ENCODE measurements around the gene RAB3C.

RAB3C gene

GRCh38 chr5:58855851-58856739 is 273.2 kb downstream of the RAB3C start:
- no peak overlapping the region for H3K4me3 ChIP-seq (ENCODE audit: low read depth in 1 of 2, low read length in 1 of 2)
- TF ChIP-seq CTCF (IDR thresholded peaks at IDR 0.05): no peak
- peaks cover 0 to 5% of the 10 kb centered on the region in 2 experiments for H3K4me1 ChIP-seq (ENCODE audit: control insufficient read depth in 1 of 2, insufficient read depth in 1 of 2, low read depth in 1 of 2, low read length in 1 of 2)

GRCh38 chr5:58857609-58858008 is 274.7 kb downstream of the RAB3C start:
- H3K27ac ChIP-seq: no peak overlapping the region
- no peaks in the 10 kb centered on the region for H3K27me3 ChIP-seq
- no peaks in the 10 kb centered on the region for H3K36me3 ChIP-seq
- no peak for TF ChIP-seq CTCF (IDR thresholded peaks at IDR 0.05)
- peaks cover 0 to 5% of the 10 kb centered on the region in 2 experiments for H3K4me1 ChIP-seq (ENCODE audit: control insufficient read depth in 1 of 2, insufficient read depth in 1 of 2, low read depth in 1 of 2, low read length in 1 of 2)
- no peaks in the 10 kb centered on the region for H3K9me3 ChIP-seq
- H3K4me3 ChIP-seq (ENCODE audit: low read depth in 1 of 2, low read length in 1 of 2): no peak overlapping the region

More at GRCh38 chr5:58855851-58856739, 273.2 kb downstream of the RAB3C start:
- no peaks in the 10 kb centered on the region for H3K36me3 ChIP-seq
- H3K27ac ChIP-seq: no peak overlapping the region
- no peaks in the 10 kb centered on the region for H3K9me3 ChIP-seq
- H3K27me3 ChIP-seq: no peaks in the 10 kb centered on the region

- no peak overlapping the region for H3K4me3 ChIP-seq (ENCODE audit: low read depth in 1 of 2, low read length in 1 of 2)
- H3K9me3 ChIP-seq: no peaks in the 10 kb centered on the region
- no peak for TF ChIP-seq CTCF (IDR thresholded peaks at IDR 0.05)
- H3K4me1 ChIP-seq (ENCODE audit: control insufficient read depth in 1 of 2, insufficient read depth in 1 of 2, low read depth in 1 of 2, low read length in 1 of 2): peaks cover 0 to 5% of the 10 kb centered on the region in 2 experiments
- H3K27ac ChIP-seq: no peak overlapping the region
- no peaks in the 10 kb centered on the region for H3K36me3 ChIP-seq
- no peaks in the 10 kb centered on the region for H3K27me3 ChIP-seq
These were observed 277.8 kb downstream of the RAB3C start for GRCh38 chr5:58860680-58861079.

- no peak overlapping the region for H3K27ac ChIP-seq
- no peaks in the 10 kb centered on the region for H3K9me3 ChIP-seq
- H3K27me3 ChIP-seq: no peaks in the 10 kb centered on the region
- no peak overlapping the region for H3K4me3 ChIP-seq (ENCODE audit: low read depth in 1 of 2, low read length in 1 of 2)
- TF ChIP-seq CTCF (IDR thresholded peaks at IDR 0.05): no peak
- H3K36me3 ChIP-seq: no peaks in the 10 kb centered on the region
- peaks cover 0 to 4% of the 10 kb centered on the region in 2 experiments for H3K4me1 ChIP-seq (ENCODE audit: control insufficient read depth in 1 of 2, insufficient read depth in 1 of 2, low read depth in 1 of 2, low read length in 1 of 2)
These were observed 286.1 kb downstream of the RAB3C start for GRCh38 chr5:58868931-58869330.

- Histone ChIP-seq H3K36me3 (no peaks in the 10 kb centered on the region), H3K9me3 (no peaks in the 10 kb centered on the region), H3K27ac (no peak overlapping the region), H3K4me3 (ENCODE audit: low read depth in 1 of 2, low read length in 1 of 2) (no peak overlapping the region), H3K27me3 (peaks cover 19% of the 10 kb centered on the region), H3K4me1 (ENCODE audit: control insufficient read depth in 1 of 2, insufficient read depth in 1 of 2, low read depth in 1 of 2, low read length in 1 of 2) (peaks cover 0 to 4% of the 10 kb centered on the region in 2 experiments)
- peak; percentile 10 for TF ChIP-seq CTCF (IDR thresholded peaks at IDR 0.05)
These were observed 288.9 kb downstream of the RAB3C start for GRCh38 chr5:58871648-58872242.
